GM18508 (cell line): ENCODE results near the gene L3MBTL3.
A peak's percentile ranks its signal among the peaks of the same experiment; 100 is the strongest.
"Not testable (repeated sequence)": the region's sequence is repeated elsewhere in the genome, so short reads cannot be mapped to it uniquely, and the experiment has no call there.

Source experiments
- ATAC-seq: cut with Tn5 transposase; IDR thresholded peaks from one replicate; pipeline ENCODE4 v1.9.1; 2021; ENCODE audit warnings: moderate number of reproducible peaks; ENCODE audit not compliant: insufficient read depth, unreplicated experiment

The L3MBTL3 gene

DNA sequence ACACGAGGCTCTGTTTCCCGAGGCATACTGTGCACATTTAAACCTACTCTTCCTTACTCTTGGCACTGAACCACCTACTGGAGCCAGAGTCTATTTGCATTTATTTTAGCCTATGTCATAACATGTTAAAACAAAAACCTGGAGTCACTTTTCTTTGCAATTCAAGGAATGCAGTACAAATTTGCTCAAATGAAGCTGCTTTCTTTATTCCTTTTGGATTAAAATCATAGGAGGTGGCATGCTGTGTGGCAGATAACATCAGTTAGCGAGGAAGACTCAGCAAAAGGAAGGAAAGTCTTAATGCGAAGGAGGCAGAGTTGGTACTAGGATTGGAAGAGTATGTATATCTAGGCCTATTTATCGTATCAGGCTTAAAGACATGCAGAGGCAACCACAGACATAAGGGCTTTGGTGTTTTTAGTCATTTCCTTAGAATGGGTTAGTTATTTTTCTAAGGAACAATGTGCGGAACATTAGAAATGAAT is 111.4 kb downstream of the L3MBTL3 start:
- ATAC-seq: no peak

DNA sequence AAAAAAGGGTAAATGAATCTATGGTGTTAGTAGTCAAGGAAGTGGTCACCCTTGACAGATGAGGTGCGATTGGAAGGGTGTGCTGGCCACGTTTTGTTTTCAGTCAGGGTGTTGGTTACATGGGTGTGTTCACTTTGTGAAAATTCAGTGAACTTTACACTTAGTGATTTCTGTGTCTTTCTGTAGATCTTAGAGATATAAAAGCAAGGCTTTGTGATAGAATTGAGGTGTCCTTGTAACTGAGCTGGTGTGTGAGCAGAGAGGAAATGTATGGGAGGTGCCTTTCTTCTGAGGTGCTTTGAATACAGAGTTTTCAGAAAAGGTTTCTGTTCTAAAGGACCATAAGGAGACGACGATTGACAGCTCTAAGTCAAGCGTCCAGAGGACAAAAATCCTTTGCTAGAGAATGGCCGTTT is 113.9 kb downstream of the L3MBTL3 start:
- ATAC-seq: no peak

DNA sequence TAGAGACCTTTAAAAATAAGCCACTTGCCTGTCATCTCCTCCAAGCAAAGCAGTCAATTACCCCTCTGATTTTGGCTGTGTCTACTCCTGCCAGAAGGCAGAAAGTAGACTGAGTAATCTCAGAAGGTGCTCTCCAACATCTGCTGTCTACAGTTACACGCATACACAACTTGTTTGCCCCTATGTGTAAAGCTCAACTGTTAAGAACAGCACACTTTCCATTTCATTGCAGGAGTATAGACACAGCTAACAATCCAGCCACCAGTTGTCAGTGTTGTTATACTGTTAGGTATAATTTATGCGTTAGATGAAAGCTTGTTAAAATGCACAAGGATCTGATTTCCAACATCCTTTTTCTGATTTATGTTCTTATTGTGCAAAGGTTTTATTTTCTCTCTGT is 116.2 kb downstream of the L3MBTL3 start:
- no peak for ATAC-seq

DNA sequence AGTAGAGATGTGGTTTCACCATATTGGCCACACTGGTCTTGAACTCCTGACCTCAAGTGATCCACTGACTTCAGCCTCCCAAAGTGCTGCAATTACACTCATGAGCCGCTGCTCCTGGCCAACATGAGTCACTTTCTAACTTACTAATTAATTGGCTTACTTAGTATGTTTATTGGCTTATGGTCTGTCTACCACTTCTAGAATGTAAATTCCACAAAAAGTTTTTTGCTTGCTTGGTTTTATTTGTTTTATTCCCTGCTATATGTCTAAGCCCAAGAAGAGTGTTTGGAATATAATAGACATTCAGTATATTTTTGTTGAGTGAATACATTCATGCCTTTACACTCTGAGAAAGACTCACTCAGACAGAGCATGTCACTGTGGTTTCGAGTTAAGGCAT is 118.4 kb downstream of the L3MBTL3 start:
- no peak for ATAC-seq

DNA sequence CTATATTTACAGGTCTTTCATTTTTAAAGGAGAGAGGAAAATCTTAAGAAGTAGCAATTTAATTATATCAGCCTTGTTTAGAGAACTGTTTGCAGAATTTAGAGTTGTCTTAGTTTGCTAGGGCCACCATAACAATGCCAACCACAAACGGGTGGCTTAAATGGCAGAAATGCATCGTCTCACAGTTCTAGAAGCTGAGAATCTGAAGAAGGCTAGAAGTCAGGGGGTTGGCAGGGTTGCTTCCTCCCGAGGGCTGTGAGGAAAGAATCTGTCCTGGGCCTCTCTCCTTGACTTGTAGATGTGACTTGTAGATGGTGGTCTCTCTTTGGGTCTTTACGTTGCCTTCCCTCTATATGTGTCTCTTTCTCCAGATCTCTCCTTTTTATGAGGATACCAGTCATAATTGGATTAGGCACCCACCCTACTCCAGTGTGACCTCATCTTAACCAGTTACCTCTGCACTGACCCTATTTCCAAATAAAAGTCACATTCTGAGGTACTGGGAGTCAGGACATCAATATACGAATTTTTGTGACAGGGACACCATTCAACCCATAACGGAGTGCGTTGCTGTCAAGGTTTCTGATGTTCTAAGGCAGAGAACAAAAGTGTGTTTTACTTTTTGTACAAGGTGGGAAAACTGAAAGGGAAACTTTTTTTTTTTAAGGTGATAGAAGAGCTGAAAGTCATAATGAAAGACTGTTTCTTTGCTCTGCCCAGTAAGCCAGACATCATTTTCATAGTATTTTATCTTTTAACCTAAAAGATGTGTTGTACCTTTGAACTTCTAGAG is 119.9 kb downstream of the L3MBTL3 start:
- ATAC-seq: peak; percentile 64

DNA sequence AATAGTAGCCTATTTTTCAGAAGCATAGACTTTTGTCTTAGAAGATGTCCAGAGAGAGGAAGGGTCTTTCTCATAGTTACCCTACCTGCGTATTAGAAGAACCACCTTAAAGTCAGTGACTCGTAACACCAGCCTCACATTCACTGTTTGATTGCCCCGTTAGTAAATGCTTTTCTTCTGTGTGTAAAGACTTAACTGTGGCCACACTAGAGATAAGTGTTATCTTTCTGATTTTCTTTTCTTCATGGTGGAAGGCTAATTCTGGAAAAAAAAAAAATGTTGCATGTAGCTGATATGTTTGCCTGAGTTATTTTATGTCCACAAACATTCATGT is 120.5 kb downstream of the L3MBTL3 start:
- ATAC-seq: peak; percentile 26

DNA sequence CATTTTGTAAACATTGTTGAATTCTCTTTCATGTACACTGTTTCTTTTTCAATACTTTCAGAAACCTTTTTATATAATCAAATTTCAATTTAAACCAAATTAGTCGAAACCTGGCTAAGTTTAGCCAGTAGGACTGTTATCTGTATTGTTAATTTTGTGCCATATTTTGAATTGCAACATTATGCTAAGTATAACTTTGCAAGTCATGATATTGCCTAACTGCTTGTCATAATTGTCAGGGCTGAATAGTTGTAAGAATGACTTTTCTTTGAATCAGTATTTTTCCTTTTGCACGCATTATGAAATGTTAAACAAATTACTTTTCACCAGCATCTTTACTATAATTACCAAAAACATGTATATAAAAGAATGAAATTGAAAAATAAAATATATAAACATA is 121.7 kb downstream of the L3MBTL3 start:
- no peak for ATAC-seq

DNA sequence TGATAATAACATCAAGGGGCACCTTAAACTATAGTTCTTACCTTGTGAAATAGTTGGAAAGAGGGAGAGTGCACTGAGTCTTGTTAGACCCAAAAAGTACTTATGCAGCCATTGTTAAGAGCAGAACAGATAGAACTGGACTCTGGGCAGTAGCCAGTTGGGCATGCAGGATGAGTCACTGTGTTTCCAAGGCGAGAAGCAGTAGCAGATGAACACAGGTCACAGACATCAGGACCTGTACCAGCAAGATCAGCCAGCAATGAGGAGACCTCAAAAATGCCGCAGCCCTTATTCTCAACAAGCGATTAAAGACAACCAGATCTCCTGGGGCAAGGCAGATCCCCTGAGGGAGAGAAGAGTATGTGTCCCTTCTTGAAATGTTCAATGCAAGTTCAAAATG is 125.3 kb downstream of the L3MBTL3 start:
- ATAC-seq: no peak

DNA sequence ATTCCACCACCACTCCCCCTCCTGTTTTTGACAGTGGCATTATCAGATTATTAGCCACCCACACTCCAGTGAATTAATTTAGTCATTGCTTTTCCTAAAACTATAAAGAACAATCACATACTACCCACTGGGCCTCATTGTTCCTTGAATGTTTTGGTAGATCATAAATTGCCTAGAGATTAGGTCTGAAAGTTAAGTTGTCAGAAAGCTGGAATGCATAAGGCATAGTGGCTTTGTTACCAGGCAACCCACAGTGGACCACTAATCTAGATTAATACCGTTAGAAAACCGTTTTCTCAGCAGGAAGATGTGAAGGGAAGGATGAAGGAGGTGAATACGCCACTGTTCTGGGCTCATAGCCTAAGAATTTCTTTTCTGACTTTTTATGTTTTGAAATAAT is 128.7 kb downstream of the L3MBTL3 start:
- no peak for ATAC-seq

DNA sequence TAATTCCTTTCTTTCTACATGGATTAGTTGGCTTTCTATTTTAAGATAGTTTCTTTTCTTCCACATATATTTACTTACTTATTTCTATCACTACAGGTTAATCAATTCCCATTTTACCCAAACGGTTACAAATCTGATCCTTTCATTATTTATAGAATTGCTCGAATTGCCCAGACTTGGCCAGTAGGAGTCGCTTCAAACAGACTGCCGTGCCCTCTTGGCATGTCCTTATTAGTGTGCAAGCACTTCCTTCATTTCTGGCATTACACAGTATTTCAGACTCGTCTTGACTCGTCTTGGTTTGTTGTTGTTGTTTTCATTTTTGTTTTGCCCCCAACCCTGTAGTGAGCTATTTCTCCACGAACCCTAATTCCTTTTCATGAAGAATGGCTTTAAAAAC is 129.8 kb downstream of the L3MBTL3 start:
- no peak for ATAC-seq

DNA sequence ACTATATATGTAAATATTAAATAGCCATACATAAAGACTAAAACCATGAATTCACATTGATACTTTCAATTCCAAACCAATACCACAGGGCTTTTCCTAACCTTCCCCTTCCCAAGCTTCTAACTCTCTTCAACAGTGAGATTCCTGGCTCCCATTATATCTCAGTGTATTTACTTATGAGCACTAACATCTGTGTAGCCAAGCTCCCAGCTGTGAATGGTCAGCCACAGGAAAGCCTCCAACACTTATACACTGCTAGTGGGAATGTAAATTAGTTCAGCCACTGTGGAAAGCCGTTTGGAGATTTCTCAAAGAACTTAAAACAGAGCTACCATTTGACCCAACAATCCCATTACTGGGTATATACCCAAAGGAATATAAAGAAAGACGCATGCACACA is 130.6 kb downstream of the L3MBTL3 start:
- ATAC-seq: not testable (repeated sequence)

DNA sequence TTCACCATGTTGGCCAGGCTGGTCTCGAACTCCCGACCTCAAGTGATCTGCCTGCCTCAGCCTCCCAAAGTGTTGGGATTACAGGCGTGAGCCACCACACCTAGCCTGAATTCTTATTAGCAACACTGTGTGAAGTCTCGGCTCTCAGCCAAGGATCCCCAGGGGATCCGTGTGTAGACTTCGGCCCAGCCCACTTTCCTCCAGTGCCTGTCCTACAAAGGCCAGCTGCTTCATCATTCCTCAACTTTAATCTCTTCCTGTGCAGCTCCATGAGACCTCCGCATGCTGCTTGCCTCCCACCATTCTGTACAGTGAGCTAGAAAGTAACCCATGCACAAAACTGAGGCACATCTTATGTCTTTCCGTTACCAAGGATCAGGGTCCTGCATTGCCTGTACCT is 132.5 kb downstream of the L3MBTL3 start:
- no peak for ATAC-seq

DNA sequence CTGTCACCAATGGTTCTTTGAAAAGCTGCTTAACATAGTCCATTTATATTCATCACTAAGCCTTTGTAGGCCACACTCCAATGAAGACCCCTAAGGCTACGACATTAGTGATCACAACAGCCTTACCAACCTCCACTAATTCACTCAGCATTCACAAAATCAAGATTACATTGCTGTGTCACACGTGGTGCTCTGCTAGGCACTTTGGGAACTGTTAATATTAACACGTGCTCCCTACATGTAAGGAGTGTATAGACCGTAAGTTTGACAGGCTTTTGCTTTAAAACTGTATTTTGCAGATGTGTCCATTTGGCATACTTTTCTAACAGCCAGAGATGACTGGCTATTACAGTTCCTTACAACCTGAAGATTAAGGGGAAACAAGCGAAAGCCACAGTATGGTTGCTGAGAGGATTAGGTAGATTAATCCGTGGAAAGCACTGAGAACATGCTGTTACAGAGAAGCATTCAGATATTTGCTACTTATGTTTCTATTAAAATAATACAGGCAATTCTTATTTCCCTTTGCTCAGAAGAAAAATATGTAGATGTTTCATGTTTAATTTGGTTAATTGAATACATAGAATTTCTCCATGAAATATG is 134.6 kb downstream of the L3MBTL3 start:
- ATAC-seq: no peak

DNA sequence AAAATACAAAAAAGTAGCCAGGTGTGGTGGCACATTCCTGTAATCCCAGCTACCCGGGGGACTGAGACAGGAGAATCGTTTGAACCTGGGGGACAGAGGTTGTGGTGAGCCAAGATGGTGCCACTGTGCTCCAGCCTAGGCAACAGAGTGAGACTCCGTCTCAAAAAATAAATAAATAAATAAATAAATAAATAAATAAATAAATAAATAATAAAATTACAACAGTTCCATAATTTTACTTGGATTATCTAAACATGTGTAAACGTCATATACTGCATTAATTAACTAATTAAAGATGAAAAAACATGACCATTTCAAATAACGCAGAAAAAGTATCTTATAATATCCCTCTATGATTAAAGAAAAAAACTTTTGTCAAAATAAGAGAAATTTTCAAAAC is 138.5 kb downstream of the L3MBTL3 start:
- no peak for ATAC-seq

DNA sequence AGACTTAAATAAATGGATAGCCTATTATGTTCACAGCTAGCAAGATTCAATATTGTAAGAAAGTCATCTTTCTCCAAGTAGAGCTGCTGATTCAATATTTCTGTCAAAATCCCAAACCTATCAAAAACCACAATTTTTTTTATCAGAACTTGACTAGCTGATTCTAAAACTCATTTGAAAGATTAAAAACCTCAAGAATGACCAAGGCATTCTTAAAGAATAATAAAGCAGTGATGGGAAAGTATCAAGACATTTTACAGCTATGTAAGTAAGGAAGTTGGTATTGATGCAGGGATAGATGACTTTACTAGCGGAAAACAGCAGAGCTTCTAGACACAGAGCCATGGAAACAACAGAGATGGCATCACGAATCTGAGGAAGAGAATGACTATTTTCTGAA is 139.7 kb downstream of the L3MBTL3 start:
- no peak for ATAC-seq

DNA sequence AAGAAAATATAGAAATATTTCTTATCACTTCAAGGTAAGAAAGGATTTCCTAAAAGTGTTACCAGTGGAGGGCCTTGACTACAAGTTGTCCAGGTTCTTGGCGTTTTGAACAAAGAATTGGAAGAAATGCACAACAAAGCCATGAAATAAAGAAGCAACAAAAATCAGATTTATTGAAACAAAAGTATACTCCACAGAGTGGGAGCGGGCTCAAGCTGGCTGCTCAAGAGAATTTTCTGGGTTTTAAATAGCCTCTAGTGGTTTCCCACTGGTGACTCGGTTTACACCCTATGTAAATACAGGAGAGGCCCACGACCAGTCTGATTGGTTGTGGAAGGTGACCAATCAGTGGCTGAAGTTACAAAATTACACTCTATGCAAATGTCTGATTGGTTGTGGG is 140.2 kb downstream of the L3MBTL3 start:
- no peak for ATAC-seq

DNA sequence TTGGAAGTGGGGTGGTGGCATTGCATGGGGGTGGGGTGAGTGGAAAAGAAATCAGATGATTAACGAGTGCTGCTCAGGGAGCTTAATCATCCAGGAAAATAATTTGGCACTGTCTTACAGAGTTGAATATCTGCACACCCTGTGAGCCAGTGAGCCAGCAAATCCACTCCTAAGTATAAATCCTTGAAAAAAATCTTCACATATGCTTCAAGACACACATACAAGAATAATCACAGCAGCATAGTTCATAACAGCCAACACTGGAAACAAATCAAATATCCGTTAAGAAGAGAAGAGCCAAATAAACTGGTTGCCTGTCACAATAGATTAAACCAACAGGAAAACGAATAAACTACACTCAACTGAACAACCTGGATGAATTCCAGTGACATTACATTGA is 141.6 kb downstream of the L3MBTL3 start:
- no peak for ATAC-seq

DNA sequence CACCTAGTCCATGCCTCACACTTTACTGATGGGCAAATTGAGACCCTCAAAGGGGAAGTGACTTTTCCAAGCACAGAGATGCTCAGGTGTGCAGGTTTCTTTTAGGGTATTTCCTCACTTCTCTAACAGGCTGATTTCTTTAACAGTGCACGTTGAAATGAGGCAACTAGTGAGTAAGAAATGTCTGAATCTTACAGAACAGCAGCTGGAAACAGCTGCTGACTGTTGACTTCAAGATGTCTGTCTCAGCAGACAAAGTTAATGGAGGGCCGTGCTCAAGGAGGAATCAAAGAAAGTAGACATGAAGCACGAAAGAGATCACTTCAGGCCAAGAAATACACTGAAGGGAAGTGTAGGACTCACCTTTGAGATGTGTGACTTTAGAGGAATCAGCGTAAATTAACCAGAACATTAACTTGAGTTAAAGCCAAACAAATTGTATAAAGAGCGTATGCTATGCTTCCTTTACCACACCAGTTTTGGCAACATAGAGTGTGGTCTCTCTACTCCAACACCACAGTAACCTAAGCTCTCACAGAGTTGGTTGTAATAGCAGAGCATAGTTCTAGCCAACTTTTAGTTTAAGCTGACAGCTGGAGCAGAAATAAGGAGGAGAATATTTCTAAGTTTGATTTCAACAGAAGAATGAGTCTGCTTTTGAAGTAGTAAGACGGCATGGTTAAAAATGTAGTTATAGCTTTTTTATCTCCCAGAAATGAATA is 143.5 kb downstream of the L3MBTL3 start:
- ATAC-seq: no peak

DNA sequence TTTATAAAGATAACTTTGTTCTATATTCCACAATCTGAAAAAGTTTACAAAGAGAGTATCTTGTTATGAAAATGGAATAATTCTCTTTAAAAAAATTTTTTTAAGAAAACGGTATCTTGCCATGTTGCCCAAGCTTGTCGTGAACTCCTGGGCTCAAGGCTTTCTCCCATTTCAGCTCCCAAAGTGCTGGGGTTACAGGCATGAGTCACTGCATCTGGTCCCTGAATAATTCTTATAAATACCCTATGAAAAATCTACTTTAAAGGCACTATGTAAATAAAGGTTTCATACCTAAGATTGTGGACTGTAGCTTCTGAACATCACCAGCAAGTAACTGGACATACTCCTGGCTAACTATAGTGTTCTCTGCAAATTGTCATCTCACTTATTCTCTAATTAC is 144.0 kb downstream of the L3MBTL3 start:
- no peak for ATAC-seq

DNA sequence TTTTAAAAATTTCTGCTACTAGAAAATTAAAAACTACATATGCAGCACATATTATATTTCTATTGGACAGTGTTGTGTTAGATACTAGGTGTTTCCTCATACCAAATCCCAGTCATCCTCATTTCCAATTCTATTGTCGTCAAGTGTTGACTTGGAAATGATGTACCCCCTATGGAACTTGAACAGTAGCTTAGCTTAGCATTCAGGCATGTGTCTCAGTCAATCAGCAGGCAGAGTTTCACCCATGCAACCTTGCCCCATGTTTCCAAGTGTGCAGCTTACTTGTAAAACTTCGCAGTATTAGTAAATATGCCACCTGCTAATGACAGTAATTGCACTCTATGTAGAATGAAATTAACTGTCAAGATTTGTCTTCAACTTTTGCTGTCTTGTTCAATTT is 144.9 kb downstream of the L3MBTL3 start:
- ATAC-seq: no peak

DNA sequence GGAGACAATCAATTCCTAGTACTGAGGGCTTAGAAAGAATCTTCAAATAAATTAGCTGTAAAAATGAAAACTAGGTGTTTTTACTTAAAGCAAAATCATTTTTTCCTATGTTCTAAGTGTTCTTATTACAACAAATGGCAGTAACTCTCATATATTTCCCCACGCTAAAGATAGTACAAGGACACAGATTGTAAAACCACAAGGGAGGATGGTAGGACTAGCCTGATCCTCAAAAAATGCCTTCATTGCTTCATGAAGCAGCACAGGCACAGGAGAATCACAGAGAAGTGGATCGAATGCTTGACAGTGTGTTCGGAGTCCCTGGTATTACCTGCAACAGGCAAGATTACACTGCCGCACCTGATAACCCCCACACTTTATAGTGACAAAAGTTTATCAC is 145.9 kb downstream of the L3MBTL3 start:
- ATAC-seq: no peak

DNA sequence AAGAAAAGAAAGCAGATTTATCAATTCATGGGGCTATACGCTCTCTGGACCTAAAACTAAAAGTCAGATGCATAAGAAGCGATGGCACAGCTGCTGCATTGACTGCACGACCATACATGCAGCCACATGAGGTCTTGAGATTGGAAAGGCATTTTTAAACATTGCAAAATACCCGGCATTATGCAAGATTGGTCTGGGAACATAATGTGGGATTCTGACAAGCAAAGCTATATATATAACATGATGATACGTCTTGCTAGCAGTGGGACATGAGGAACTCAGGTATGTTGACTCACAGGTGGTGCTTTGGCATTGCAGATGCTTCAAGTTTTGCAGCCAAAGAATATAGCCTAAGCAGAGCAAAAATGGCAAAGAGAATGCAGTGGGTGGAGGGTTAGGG is 149.3 kb downstream of the L3MBTL3 start:
- ATAC-seq: no peak
